GM12892 (cell line): Measurements from ENCODE around the gene AARSD1.
"Not testable (repeated sequence)": the region's sequence is repeated elsewhere in the genome, so short reads cannot be mapped to it uniquely, and the experiment has no call there.

Experiments used
- DNase-seq: peaks from one replicate; pipeline ENCODE4 v3.0.0; 2011; ENCODE audit not compliant: insufficient read length
- FAIRE-seq: peaks from 2 replicates; lab custom pipeline; 2011; peaks lifted over from hg19 to GRCh38; lab: Jason Lieb, UNC
- POLR2A ChIP-seq: IDR thresholded peaks from 2 replicates; pipeline ENCODE4 v1.6.1; 2011; ENCODE audit warnings: low read depth, low read length, control low read depth
- POLR2AphosphoS5 ChIP-seq: IDR thresholded peaks from 2 replicates; pipeline ENCODE4 v1.6.1; 2011; ENCODE audit warnings: low read depth, low read length, control low read depth
- TAF1 ChIP-seq: IDR thresholded peaks from 2 replicates; pipeline ENCODE4 v1.6.1; 2011; ENCODE audit warnings: low read depth, mild to moderate bottlenecking, control low read depth, low read length, borderline replicate concordance

The AARSD1 gene

GRCh38 chr17:42997984-42998938 is 34.0 kb upstream of the AARSD1 start, which contains the start of gene RPL27:
Gene RPL27 (plus strand): TSS chr17:42998419. CDS start chr17:42998751, 332 bp downstream.
- DNase-seq: peak; percentile 89
- peak; percentile 99 for TF ChIP-seq POLR2AphosphoS5
- TF ChIP-seq POLR2A: peak; percentile 98
- peak; percentile 99 for TF ChIP-seq TAF1
- FAIRE-seq: peak; percentile 98

- no peak for TF ChIP-seq POLR2AphosphoS5
- no peak for TF ChIP-seq POLR2A
- no peak for TF ChIP-seq TAF1
- DNase-seq: no peak
- FAIRE-seq: no peak
Observed at GRCh38 chr17:42997390-42997983, 33.2 kb upstream of the AARSD1 start.

GRCh38 chr17:42993913-42994312 is 29.7 kb upstream of the AARSD1 start:
- not testable (repeated sequence) for FAIRE-seq, DNase-seq

- DNase-seq (no peak), FAIRE-seq (no peak)
- TF ChIP-seq POLR2AphosphoS5 (no peak), POLR2A (no peak), TAF1 (no peak)
Observed at GRCh38 chr17:42992872-42993271, 28.6 kb upstream of the AARSD1 start.

- no peak for FAIRE-seq
- TF ChIP-seq POLR2A: no peak
- DNase-seq: no peak
Observed at GRCh38 chr17:42991471-42991870, 27.2 kb upstream of the AARSD1 start.

- DNase-seq (no peak), FAIRE-seq (no peak)
- TF ChIP-seq TAF1: no peak
- no peak for TF ChIP-seq POLR2A
- no peak for TF ChIP-seq POLR2AphosphoS5
Observed at GRCh38 chr17:42989726-42990652, 25.7 kb upstream of the AARSD1 start.

GRCh38 chr17:42989141-42989540 is 24.9 kb upstream of the AARSD1 start:
- TF ChIP-seq POLR2AphosphoS5 (no peak), POLR2A (no peak), TAF1 (no peak)
- FAIRE-seq: no peak
- no peak for DNase-seq

- DNase-seq (no peak), FAIRE-seq (peak; percentile 67)
- TF ChIP-seq TAF1 (no peak), POLR2AphosphoS5 (no peak), POLR2A (no peak)
Observed at GRCh38 chr17:42985225-42985624, 21.0 kb upstream of the AARSD1 start.

GRCh38 chr17:42982266-42982665 is 18.0 kb upstream of the AARSD1 start:
- no peak for TF ChIP-seq POLR2AphosphoS5
- TF ChIP-seq POLR2A: no peak
- no peak for DNase-seq
- FAIRE-seq: no peak

GRCh38 chr17:42980766-42981397 is 16.6 kb upstream of the AARSD1 start:
- FAIRE-seq: peak; percentile 83
- no peak for TF ChIP-seq TAF1
- TF ChIP-seq POLR2AphosphoS5: peak; percentile 62; the same call in 1 of the 2 replicates
- TF ChIP-seq POLR2A: peak; percentile 58; the same call in 1 of the 2 replicates
- peak; percentile 60 for DNase-seq

GRCh38 chr17:42980274-42980765 is 16.1 kb upstream of the AARSD1 start, which contains the start of gene RUNDC1:
Gene RUNDC1 (plus strand): TSS chr17:42980565. CDS start chr17:42980577, 12 bp downstream.
- DNase-seq: peak; percentile 92
- peak; percentile 67 for FAIRE-seq
- peak; percentile 38; the same call in 1 of the 2 replicates for TF ChIP-seq TAF1
- TF ChIP-seq POLR2AphosphoS5: no peak
- peak; percentile 68; the same call in 1 of the 2 replicates for TF ChIP-seq POLR2A
